GM10248 (cell line): ENCODE measurements around the gene DYRK3.
"Not testable (repeated sequence)": the region's sequence is repeated elsewhere in the genome, so short reads cannot be mapped to it uniquely, and the experiment has no call there.

Experiments
- CTCF ChIA-PET: fragments of 300-600 bp; sonication (Branson Sonifier 250); formaldehyde crosslinking; extraction: SDS; loops from one replicate; lab custom pipeline; 2021; ENCODE audit warnings: antibody characterized with exemption; lab: Yijun Ruan, JAX
- POLR2A ChIA-PET: fragments of 350-650 bp; sonication (Branson Sonifier 250); formaldehyde crosslinking; extraction: SDS; loops from one replicate; lab custom pipeline; 2020; ENCODE audit warnings: antibody characterized with exemption; lab: Yijun Ruan, JAX
- DNase-seq: peaks from one replicate; pipeline ENCODE4 v3.0.0; 2012; ENCODE audit errors: extremely low spot score
- TF ChIP-seq, protein P1 (sequence below): IDR thresholded peaks from 2 replicates; pipeline ENCODE4 v1.5.1; 2012; ENCODE audit warnings: mild to moderate bottlenecking, low read depth; ENCODE audit errors: extremely low read depth, missing control alignments, control extremely low read depth

Gene DYRK3

DNA sequence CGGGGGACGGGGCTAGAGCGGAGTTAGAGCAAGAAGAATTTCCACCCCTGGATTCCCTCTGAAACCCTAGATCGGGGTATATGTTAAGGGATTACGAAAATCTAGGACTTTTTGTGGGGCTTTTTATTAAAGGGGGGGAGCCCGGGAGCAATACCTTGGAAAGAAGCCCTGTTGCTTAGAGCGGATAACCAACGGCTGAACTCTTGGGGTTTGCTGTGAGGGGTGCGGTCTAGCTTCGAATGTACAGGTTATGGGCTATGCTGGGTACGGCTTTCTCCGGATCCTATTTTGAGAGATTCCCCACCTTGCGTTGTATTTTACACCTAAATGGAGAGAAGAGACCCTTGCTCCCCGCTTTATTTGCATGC, 626 bp downstream of the DYRK3 start:
- CTCF ChIA-PET = interaction anchor here (0.9 to 10.3 kb wide), 19 partner anchors 11 to 344 kb away, joined by 3 to 314 read pairs (median 6); partner anchors contain the start of gene EIF2D
- no peak for DNase-seq
- POLR2A ChIA-PET = interaction anchor here (1.0 to 1.5 kb wide), 6 partner anchors 13 to 346 kb away, joined by 4 to 6 read pairs (median 5); partner anchors contain the start of gene EIF2D

DNA sequence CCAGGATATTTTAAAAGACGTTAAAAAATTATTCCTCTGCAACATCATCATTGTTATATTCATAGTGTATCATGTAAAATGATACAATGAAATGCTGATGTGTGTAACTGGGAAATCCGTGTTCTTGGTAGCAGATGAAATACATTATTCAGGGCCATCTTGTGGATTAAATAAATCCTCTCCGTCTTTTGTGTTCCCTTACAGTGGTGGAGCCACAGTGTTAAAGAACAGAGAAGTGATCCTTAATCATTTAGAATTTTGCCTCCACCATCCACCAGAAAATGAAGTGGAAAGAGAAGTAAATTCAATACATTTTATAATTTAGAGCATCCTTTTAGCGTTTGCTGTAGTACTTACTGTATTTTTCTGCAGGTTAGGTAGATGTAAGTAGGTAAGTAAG, 1.3 kb downstream of the DYRK3 start:
- TF ChIP-seq, protein P1, sequence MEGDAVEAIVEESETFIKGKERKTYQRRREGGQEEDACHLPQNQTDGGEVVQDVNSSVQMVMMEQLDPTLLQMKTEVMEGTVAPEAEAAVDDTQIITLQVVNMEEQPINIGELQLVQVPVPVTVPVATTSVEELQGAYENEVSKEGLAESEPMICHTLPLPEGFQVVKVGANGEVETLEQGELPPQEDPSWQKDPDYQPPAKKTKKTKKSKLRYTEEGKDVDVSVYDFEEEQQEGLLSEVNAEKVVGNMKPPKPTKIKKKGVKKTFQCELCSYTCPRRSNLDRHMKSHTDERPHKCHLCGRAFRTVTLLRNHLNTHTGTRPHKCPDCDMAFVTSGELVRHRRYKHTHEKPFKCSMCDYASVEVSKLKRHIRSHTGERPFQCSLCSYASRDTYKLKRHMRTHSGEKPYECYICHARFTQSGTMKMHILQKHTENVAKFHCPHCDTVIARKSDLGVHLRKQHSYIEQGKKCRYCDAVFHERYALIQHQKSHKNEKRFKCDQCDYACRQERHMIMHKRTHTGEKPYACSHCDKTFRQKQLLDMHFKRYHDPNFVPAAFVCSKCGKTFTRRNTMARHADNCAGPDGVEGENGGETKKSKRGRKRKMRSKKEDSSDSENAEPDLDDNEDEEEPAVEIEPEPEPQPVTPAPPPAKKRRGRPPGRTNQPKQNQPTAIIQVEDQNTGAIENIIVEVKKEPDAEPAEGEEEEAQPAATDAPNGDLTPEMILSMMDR = no peak
- CTCF ChIA-PET = interaction anchor here (1.3 to 10.3 kb wide), 4 partner anchors 25 to 157 kb away, joined by 3 to 314 read pairs (median 11); partner anchors contain the start of gene EIF2D

More for the DNA sequence above, 626 bp downstream of the DYRK3 start:
- TF ChIP-seq, protein P1 = no peak

GRCh38 chr1:206637605-206638004, 2.3 kb downstream of the DYRK3 start:
- TF ChIP-seq, protein P1 = no peak
- ChIA-PET CTCF (interaction anchor here (1.2 to 10.3 kb wide), 3 partner anchors 11 to 158 kb away, joined by 5 to 314 read pairs (median 6); no protein-coding TSS in a partner anchor), POLR2A (no interaction called here)
- DNase-seq = no peak

More for the DNA sequence above, 1.3 kb downstream of the DYRK3 start:
- no peak for DNase-seq
- POLR2A ChIA-PET = no interaction called here

GRCh38 chr1:206642074-206642473, 6.7 kb downstream of the DYRK3 start:
- CTCF ChIA-PET = interaction anchor here (10.3 kb wide), 1 partner anchor 20 kb away, joined by 314 read pairs; no protein-coding TSS in a partner anchor
- DNase-seq, POLR2A ChIA-PET: not testable (repeated sequence)

- DNase-seq = no peak
- TF ChIP-seq, protein P1 = no peak
- ChIA-PET POLR2A (no interaction called here), CTCF (interaction anchor here (0.6 to 26.7 kb wide), 4 partner anchors 8 to 772 kb away, joined by 3 to 637 read pairs (median 4); partner anchors contain the start of genes DYRK3 and MAPKAPK2)
These were observed 7.9 kb downstream of the DYRK3 start for GRCh38 chr1:206643118-206643698.

DNA sequence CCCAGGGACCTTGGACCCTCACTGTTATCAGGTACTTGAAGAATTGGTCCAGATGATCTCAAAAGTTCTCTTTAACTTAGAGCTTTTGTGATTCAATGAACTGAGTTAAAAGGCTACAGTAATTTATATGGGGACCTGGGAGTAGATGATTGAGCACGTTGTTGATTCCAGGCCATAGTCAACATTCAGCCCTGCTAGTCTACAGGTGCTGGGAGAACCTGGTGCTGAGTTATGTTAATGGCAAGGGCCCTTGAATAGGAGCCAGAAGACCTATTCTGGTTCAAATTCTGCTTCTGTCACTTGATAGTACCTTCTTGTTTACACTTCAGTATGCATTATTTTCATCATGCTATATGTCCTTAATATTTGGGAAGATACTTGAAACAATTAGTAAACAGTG, 11.2 kb downstream of the DYRK3 start:
- DNase-seq = no peak
- ChIA-PET CTCF (interaction anchor here (0.9 to 26.7 kb wide), 6 partner anchors 12 to 39 kb away, joined by 3 to 637 read pairs (median 5); partner anchors contain the start of genes DYRK3, EIF2D and MAPKAPK2), POLR2A (no interaction called here)
- TF ChIP-seq, protein P1 = no peak

DNA sequence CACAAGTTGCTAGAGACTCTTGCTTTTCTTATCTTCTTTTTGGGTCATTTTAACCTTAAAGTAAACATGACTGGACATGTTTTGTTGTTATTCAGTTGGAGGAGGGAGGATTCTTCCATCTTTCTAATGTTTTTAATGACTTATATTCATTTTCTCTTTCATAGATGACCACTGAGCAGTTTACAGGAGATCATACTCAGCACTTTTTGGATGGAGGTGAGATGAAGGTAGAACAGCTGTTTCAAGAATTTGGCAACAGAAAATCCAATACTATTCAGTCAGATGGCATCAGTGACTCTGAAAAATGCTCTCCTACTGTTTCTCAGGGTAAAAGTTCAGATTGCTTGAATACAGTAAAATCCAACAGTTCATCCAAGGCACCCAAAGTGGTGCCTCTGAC, 11.9 kb downstream of the DYRK3 start:
- TF ChIP-seq, protein P1 = no peak
- ChIA-PET CTCF (interaction anchor here (0.9 to 26.7 kb wide), 8 partner anchors 13 to 157 kb away, joined by 3 to 637 read pairs (median 5); partner anchors contain the start of genes DYRK3, EIF2D and MAPKAPK2), POLR2A (no interaction called here)
- DNase-seq = no peak
